ENCODE measurements around the gene HAUS3. TPM values are rescaled to one million over a fixed set of nuclear protein-coding genes. Genes with fewer than 3 reads are reported as not detected.

HAUS3 gene
- total and polyA plus RNA-seq, 2 experiments from 2014 or later = 7.1 to 9.8 TPM

DNA sequence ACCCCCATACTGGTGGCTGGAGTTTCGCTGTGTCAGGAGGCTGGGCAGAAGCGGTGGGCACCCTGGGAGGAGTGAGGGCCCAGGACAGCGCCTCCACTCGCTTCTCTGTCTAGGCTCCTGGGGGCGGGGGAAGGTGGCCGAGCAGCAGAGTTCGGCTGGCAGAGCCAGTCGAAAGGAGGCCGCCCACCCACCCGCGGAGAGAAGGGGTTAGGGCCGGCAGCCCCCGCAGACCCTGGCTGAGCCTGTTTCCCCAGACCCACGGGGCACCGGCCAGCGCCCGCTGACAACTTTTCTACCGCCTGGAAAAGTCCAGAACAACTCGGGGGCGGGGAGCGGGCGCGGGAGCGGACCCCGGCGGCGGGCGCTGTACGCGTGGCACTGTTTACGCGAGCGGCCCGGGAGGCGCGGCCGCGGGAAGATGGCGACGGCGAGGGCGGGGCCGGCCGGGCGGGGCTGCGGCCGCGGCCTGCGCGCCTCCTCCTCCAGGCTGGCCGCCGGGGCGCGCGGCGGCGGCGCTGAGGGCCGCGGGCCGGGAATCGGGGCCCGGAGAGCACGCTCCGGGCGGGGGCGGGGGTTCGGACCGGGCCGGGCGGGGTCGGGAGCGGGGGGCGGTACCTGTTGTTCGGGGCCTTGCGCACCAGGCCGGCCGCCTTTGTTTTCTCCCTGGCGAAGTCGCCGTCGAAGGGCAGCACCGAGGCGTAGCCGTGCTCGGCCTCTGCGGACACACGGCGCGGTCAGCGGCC is 19.4 kb upstream of the HAUS3 start:
- TF ChIP-seq EZH2phosphoT487 (IDR thresholded peaks at IDR 0.05; ENCODE audit: low read depth, severe bottlenecking, unreplicated experiment) = no peak
- TF ChIP-seq, protein P1, sequence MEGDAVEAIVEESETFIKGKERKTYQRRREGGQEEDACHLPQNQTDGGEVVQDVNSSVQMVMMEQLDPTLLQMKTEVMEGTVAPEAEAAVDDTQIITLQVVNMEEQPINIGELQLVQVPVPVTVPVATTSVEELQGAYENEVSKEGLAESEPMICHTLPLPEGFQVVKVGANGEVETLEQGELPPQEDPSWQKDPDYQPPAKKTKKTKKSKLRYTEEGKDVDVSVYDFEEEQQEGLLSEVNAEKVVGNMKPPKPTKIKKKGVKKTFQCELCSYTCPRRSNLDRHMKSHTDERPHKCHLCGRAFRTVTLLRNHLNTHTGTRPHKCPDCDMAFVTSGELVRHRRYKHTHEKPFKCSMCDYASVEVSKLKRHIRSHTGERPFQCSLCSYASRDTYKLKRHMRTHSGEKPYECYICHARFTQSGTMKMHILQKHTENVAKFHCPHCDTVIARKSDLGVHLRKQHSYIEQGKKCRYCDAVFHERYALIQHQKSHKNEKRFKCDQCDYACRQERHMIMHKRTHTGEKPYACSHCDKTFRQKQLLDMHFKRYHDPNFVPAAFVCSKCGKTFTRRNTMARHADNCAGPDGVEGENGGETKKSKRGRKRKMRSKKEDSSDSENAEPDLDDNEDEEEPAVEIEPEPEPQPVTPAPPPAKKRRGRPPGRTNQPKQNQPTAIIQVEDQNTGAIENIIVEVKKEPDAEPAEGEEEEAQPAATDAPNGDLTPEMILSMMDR (IDR thresholded peaks at IDR 0.05; ENCODE audit: poor library complexity) = no peak
- TF ChIP-seq EZH2 (IDR thresholded peaks at IDR 0.05; ENCODE audit: borderline replicate concordance) = no peak
- no peak overlapping the region for H2AFZ ChIP-seq
- H3K9me3 ChIP-seq (ENCODE audit: low read depth) = no peaks in the 10 kb centered on the region
- H3K79me2 ChIP-seq = peaks cover 51% of the 10 kb centered on the region
- peak overlapping the region; percentile 65 for H3K27ac ChIP-seq
- peak overlapping the region; percentile 97 for H3K4me2 ChIP-seq
- no peaks in the 10 kb centered on the region for H3K9me2 ChIP-seq (replicated peaks; ENCODE audit: insufficient read depth)
- H3K4me1 ChIP-seq (ENCODE audit: insufficient read depth) = peaks cover 19% of the 10 kb centered on the region
- 3% methylated on average over 21 of the region's 91 CpGs for WGBS (ENCODE audit: low lambda C conversion rate, missing lambda C conversion rate)
- peak; percentile 83 for DNase-seq (ENCODE audit: low spot score)
- peak overlapping the region; percentile 90 for H3K4me3 ChIP-seq
- H4K20me1 ChIP-seq (ENCODE audit: insufficient read depth, poor library complexity, severe bottlenecking) = peaks cover 50% of the 10 kb centered on the region
- H3K36me3 ChIP-seq (replicated peaks; ENCODE audit: insufficient read depth, low read depth) = no peaks in the 10 kb centered on the region
- no peaks in the 10 kb centered on the region for H3K27me3 ChIP-seq

DNA sequence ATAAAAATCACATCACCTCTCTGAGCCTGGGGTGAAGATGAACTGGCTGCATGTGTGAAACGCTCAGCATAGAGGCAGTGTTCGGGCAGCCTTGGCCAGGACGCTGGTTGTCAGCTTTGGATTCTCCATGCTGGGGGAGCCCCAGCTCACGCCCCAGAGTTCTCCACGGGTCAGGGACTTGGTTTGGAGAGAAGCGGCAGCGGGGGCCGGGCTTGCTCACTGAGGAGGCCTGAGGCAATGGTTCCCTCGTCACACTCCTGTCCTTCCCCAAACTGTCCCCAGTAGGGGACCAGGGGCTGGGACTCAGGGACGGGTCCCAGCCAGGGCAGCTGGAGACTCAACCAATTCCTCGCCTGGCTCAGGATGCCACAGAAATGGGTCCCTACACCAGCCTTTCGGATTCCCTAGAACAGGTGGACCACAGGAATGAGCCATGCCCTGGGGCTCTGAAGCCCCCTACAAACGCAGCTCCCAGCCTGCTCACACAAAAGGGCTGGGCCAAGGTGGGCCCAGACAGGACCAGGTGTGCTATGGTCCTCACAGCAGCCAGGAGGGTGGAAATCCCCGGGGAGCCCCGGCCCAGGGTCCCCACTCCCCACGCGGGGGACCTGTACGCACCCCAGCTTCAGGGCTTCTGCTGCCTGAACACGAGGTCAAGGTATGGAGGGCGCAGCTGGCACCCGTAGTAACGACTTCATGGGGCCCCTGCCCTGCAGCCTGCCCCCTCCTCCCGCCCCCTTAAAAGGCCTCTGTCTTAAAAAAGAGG is 18.6 kb upstream of the HAUS3 start:
- Histone ChIP-seq H3K9me3 (ENCODE audit: low read depth) (no peaks in the 10 kb centered on the region), H3K27ac (peak overlapping the region; percentile 65), H3K9me2 (replicated peaks; ENCODE audit: insufficient read depth) (no peaks in the 10 kb centered on the region), H3K79me2 (peaks cover 53% of the 10 kb centered on the region), H3K4me3 (peak overlapping the region; percentile 90), H2AFZ (no peak overlapping the region), H3K4me2 (peak overlapping the region; percentile 97), H3K4me1 (ENCODE audit: insufficient read depth) (peaks cover 19% of the 10 kb centered on the region), H4K20me1 (ENCODE audit: insufficient read depth, poor library complexity, severe bottlenecking) (peaks cover 57% of the 10 kb centered on the region), H3K36me3 (replicated peaks; ENCODE audit: insufficient read depth, low read depth) (no peaks in the 10 kb centered on the region), H3K27me3 (no peaks in the 10 kb centered on the region)
- TF ChIP-seq, protein P1 (IDR thresholded peaks at IDR 0.05; ENCODE audit: poor library complexity) = no peak
- TF ChIP-seq EZH2 (IDR thresholded peaks at IDR 0.05; ENCODE audit: borderline replicate concordance) (no peak), EZH2phosphoT487 (IDR thresholded peaks at IDR 0.05; ENCODE audit: low read depth, severe bottlenecking, unreplicated experiment) (no peak)
- DNase-seq (ENCODE audit: low spot score) = no peak
- WGBS (ENCODE audit: low lambda C conversion rate, missing lambda C conversion rate) = 63% methylated on average over 23 of the region's 23 CpGs

DNA sequence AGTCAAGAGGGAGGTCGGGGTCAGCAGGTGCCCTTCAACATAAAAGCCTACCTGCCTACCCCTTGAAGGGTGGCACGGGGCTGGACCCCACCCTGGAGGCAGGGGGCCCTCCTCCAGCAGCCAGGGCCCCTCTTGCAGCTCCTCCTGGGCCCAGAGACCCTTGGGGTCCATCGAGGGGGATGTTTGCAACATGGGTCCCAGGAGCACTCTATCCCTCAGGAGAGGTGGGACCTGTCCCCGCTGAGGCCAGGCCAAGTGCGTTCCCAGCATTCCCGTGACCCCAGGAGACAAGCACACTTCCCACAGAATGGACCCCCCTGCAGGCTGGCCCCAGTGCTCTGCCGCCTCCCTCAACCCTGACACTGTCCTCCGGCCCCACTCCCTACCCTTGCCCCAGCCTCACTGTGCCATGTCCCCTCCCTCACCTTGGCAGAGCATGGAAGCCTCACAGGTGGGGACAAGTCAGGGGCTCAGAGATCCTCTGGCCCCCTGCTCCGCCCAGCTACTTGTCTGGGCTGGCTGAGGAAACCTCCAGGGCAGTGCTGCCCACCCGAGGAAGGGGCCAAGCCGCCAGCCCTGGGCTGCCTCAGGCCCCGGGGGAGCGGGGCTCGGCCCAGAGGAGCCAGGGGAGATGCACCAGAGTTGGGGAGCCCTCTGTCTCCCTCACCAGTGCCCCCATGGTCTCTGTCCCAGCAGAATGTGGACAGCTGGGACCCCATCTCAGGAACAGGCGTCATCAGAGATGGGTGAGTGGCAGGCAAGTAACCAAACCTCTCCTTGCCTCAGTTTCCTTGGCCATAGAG is 17.8 kb upstream of the HAUS3 start:
- H3K9me2 ChIP-seq (replicated peaks; ENCODE audit: insufficient read depth) = no peaks in the 10 kb centered on the region
- WGBS (ENCODE audit: low lambda C conversion rate, missing lambda C conversion rate) = 91% methylated on average over 15 of the region's 15 CpGs
- H3K79me2 ChIP-seq = peaks cover 53% of the 10 kb centered on the region
- TF ChIP-seq EZH2 (IDR thresholded peaks at IDR 0.05; ENCODE audit: borderline replicate concordance) (no peak), EZH2phosphoT487 (IDR thresholded peaks at IDR 0.05; ENCODE audit: low read depth, severe bottlenecking, unreplicated experiment) (no peak)
- TF ChIP-seq, protein P1 (IDR thresholded peaks at IDR 0.05; ENCODE audit: poor library complexity) = no peak
- H3K36me3 ChIP-seq (replicated peaks; ENCODE audit: insufficient read depth, low read depth) = no peaks in the 10 kb centered on the region
- H2AFZ ChIP-seq = no peak overlapping the region
- no peak for DNase-seq (ENCODE audit: low spot score)
- H3K27me3 ChIP-seq = no peaks in the 10 kb centered on the region
- peaks cover 19% of the 10 kb centered on the region for H3K4me1 ChIP-seq (ENCODE audit: insufficient read depth)
- no peak overlapping the region for H3K4me3 ChIP-seq
- no peak overlapping the region for H3K27ac ChIP-seq
- peaks cover 65% of the 10 kb centered on the region for H4K20me1 ChIP-seq (ENCODE audit: insufficient read depth, poor library complexity, severe bottlenecking)
- peak overlapping the region; percentile 97 for H3K4me2 ChIP-seq
- no peaks in the 10 kb centered on the region for H3K9me3 ChIP-seq (ENCODE audit: low read depth)

All from hepatocyte (in vitro differentiated cells).